MCF 10A (cell line): ENCODE measurements around the gene PRSS27. TPM values are rescaled to one million over a fixed set of nuclear protein-coding genes. Genes with fewer than 3 reads are reported as not detected.

Source experiments
- BruUV-seq: library from RNA; stranded (reverse); fragments of 400-500 nt; replicated peaks from 2 replicates; lab custom pipeline; 2021; lab: Mats Ljungman, UMichigan
- CTCF ChIA-PET: fragments of 300-600 bp; sonication (Branson Sonifier 250); formaldehyde crosslinking; extraction: SDS; loops from one replicate; lab custom pipeline; 2021; ENCODE audit warnings: antibody characterized with exemption, inconsistent platforms; lab: Yijun Ruan, JAX
- POLR2A ChIA-PET: fragments of 300-600, 350-650 bp; sonication (Branson Sonifier 250); formaldehyde crosslinking; extraction: SDS; loops from one replicate; lab custom pipeline; 2020; ENCODE audit warnings: antibody characterized with exemption, inconsistent platforms; lab: Yijun Ruan, JAX
- DNase-seq: peaks from one replicate; pipeline ENCODE4 v3.0.0-alpha.2; 2018; ENCODE audit not compliant: unreplicated experiment
- H3K27ac Mint-ChIP-seq: one replicate; pipeline ENCODE4 v1.8.0; 2022; ENCODE audit warnings: mild to moderate bottlenecking, low read depth, mixed read lengths; ENCODE audit not compliant: unreplicated experiment
- H3K27me3 Mint-ChIP-seq: one replicate; pipeline ENCODE4 v1.8.0; 2022; ENCODE audit warnings: mixed read lengths; ENCODE audit not compliant: insufficient read depth, unreplicated experiment
- H3K36me3 Mint-ChIP-seq: one replicate; pipeline ENCODE4 v1.8.0; 2022; ENCODE audit warnings: mild to moderate bottlenecking, moderate library complexity, mixed read lengths; ENCODE audit not compliant: insufficient read depth, unreplicated experiment
- H3K4me1 Mint-ChIP-seq: one replicate; pipeline ENCODE4 v1.8.0; 2022; ENCODE audit warnings: mixed read lengths; ENCODE audit not compliant: insufficient read depth, unreplicated experiment
- H3K4me3 Mint-ChIP-seq: one replicate; pipeline ENCODE4 v1.8.0; 2022; ENCODE audit warnings: mild to moderate bottlenecking, moderate library complexity, mixed read lengths; ENCODE audit not compliant: unreplicated experiment
- H3K9me3 Mint-ChIP-seq: one replicate; pipeline ENCODE4 v1.8.0; 2022; ENCODE audit warnings: mixed read lengths; ENCODE audit not compliant: unreplicated experiment
- CTCF ChIP-seq: fragments of 200-600 bp; IDR thresholded peaks from one replicate; pipeline ENCODE4 v1.8.0; 2022; ENCODE audit warnings: antibody characterized with exemption, mild to moderate bottlenecking; ENCODE audit not compliant: unreplicated experiment
- intact Hi-C: fragments of 100-400 bp; cut with micrococcal nuclease; formaldehyde crosslinking; loops from 2 replicates; pipeline ENCODE4 v1.14.1; 2022
- total RNA-seq: library from RNA; stranded (reverse); gene quantifications from 2 replicates; pipeline ENCODE4 v1.2.3, GENCODE V29; 2022

Gene PRSS27
- total RNA-seq, 1 experiment from 2014 or later, result 5.8 TPM

- H3K27me3 Mint-ChIP-seq, result no peaks in the 10 kb centered on the region
- TF ChIP-seq CTCF, result no peak
- no TSS peak for BruUV-seq
- peaks cover 100% of the 10 kb centered on the region for H3K36me3 Mint-ChIP-seq
- CTCF ChIA-PET, result interaction anchor here (0.7 to 1.3 kb wide), 2 partner anchors 13 to 111 kb away, joined by 3 to 6 read pairs; no protein-coding TSS in a partner anchor
- intact Hi-C loops, result no loop called here
- no peak overlapping the region for H3K4me3 Mint-ChIP-seq
- H3K9me3 Mint-ChIP-seq, result no peaks in the 10 kb centered on the region
- no peak for DNase-seq
- H3K4me1 Mint-ChIP-seq, result peaks cover 54% of the 10 kb centered on the region
- H3K27ac Mint-ChIP-seq, result no peak overlapping the region
- POLR2A ChIA-PET, result interaction anchor here (0.6 to 4.6 kb wide), 5 partner anchors 11 to 111 kb away, joined by 3 to 57 read pairs (median 5); no protein-coding TSS in a partner anchor
These were observed 37.3 kb upstream of the PRSS27 start for GRCh38 chr16:2757344-2757743.

GRCh38 chr16:2756288-2757015 is 36.4 kb upstream of the PRSS27 start:
- H3K36me3 Mint-ChIP-seq, result peaks cover 99% of the 10 kb centered on the region

GRCh38 chr16:2755158-2755557 is 35.1 kb upstream of the PRSS27 start:
- DNase-seq, result no peak
- no TSS peak for BruUV-seq
- ChIA-PET CTCF (no interaction called here), POLR2A (interaction anchor here (0.7 to 6.4 kb wide), 7 partner anchors 9 to 113 kb away, joined by 3 to 190 read pairs (median 23); partner anchors contain the start of genes ELOB and KCTD5)
- H3K36me3 Mint-ChIP-seq, result peaks cover 88% of the 10 kb centered on the region
- H3K4me1 Mint-ChIP-seq, result peaks cover 54% of the 10 kb centered on the region
- H3K27me3 Mint-ChIP-seq, result no peaks in the 10 kb centered on the region
- no peaks in the 10 kb centered on the region for H3K9me3 Mint-ChIP-seq
- no peak for TF ChIP-seq CTCF
- H3K27ac Mint-ChIP-seq, result peak overlapping the region; percentile 99
- peak overlapping the region; percentile 89 for H3K4me3 Mint-ChIP-seq
- intact Hi-C loops, result no loop called here

More at GRCh38 chr16:2756288-2757015, 36.4 kb upstream of the PRSS27 start:
- intact Hi-C loops, result no loop called here
- Mint-ChIP-seq H3K4me1 (peaks cover 54% of the 10 kb centered on the region), H3K27ac (peak overlapping the region; percentile 99), H3K27me3 (no peaks in the 10 kb centered on the region), H3K4me3 (peak overlapping the region; percentile 89), H3K9me3 (no peaks in the 10 kb centered on the region)
- TF ChIP-seq CTCF, result no peak
- no peak for DNase-seq
- no TSS peak for BruUV-seq
- POLR2A ChIA-PET, result interaction anchor here (0.6 to 4.6 kb wide), 4 partner anchors 12 to 112 kb away, joined by 4 to 57 read pairs (median 5); no protein-coding TSS in a partner anchor
- CTCF ChIA-PET, result interaction anchor here (1.3 kb wide), 1 partner anchor 14 kb away, joined by 6 read pairs; no protein-coding TSS in a partner anchor

GRCh38 chr16:2753733-2754020 is 33.7 kb upstream of the PRSS27 start:
- no peak for TF ChIP-seq CTCF

More at GRCh38 chr16:2753733-2754020, 33.7 kb upstream of the PRSS27 start:
- Mint-ChIP-seq H3K36me3 (peaks cover 73% of the 10 kb centered on the region), H3K9me3 (no peaks in the 10 kb centered on the region), H3K27me3 (no peaks in the 10 kb centered on the region), H3K27ac (peak overlapping the region; percentile 99), H3K4me3 (peak overlapping the region; percentile 89), H3K4me1 (peaks cover 50% of the 10 kb centered on the region)
- ChIA-PET POLR2A (interaction anchor here (0.6 to 6.4 kb wide), 20 partner anchors 8 to 585 kb away, joined by 3 to 190 read pairs (median 5); partner anchors contain the start of genes ELOB, FLYWCH1, FLYWCH2 and KCTD5), CTCF (interaction anchor here (0.6 to 3.4 kb wide), 7 partner anchors 13 to 167 kb away, joined by 3 to 15 read pairs (median 4); no protein-coding TSS in a partner anchor)
- no TSS peak for BruUV-seq
- DNase-seq, result no peak
- intact Hi-C loops, result loop anchor here (2.0 kb wide), 1 partner anchor 15 kb away; no protein-coding TSS in a partner anchor
